GM13976 (cell line): ENCODE results near the gene PSTPIP1.

ENCODE experiments used
- DNase-seq: peaks from one replicate; pipeline ENCODE4 v3.0.0; 2012; ENCODE audit warnings: low spot score
- in situ Hi-C: fragments of 300-500 bp; cut with MboI; formaldehyde crosslinking; loops from one replicate; pipeline ENCODE4 v1.12.0; 2022; ENCODE audit warnings: low sequenced_read_pairs, mixed read lengths, inconsistent platforms; ENCODE audit not compliant: unreplicated experiment
- TF ChIP-seq, protein P1 (sequence below): IDR thresholded peaks from 2 replicates; pipeline ENCODE4 v1.5.1; 2012; ENCODE audit warnings: borderline replicate concordance, mild to moderate bottlenecking; ENCODE audit not compliant: insufficient read depth; ENCODE audit errors: extremely low read depth, missing control alignments, control extremely low read depth

PSTPIP1 gene

DNA sequence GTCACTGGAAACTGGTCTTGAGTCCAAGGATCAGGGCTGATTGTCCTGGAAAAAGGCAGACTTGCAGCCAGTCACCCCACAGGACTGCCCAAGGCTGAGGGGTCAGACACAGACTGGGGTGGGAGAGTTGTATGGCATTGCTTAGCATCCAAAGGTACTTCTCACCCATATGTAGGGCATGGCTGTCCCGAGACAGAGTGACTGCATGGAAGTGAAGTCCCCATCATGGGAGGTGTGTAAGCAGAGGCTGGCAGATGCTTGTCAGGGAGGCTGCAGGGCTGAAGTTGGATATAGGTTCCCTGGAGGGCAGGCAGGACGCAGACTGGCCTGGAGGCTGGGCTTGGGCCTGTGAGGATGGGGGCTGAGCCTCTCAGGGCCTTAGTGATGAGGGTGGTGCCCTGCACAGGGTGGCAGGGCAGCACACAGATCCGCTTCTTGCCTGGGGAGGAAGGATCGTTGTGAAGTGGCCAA lies 31.1 kb downstream of the PSTPIP1 start:
- DNase-seq: no peak
- TF ChIP-seq, protein P1, sequence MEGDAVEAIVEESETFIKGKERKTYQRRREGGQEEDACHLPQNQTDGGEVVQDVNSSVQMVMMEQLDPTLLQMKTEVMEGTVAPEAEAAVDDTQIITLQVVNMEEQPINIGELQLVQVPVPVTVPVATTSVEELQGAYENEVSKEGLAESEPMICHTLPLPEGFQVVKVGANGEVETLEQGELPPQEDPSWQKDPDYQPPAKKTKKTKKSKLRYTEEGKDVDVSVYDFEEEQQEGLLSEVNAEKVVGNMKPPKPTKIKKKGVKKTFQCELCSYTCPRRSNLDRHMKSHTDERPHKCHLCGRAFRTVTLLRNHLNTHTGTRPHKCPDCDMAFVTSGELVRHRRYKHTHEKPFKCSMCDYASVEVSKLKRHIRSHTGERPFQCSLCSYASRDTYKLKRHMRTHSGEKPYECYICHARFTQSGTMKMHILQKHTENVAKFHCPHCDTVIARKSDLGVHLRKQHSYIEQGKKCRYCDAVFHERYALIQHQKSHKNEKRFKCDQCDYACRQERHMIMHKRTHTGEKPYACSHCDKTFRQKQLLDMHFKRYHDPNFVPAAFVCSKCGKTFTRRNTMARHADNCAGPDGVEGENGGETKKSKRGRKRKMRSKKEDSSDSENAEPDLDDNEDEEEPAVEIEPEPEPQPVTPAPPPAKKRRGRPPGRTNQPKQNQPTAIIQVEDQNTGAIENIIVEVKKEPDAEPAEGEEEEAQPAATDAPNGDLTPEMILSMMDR: no peak
- in situ Hi-C loops: no loop called here

GRCh38 chr15:77026501-77027110 lies 31.7 kb downstream of the PSTPIP1 start:
- TF ChIP-seq, protein P1: no peak
- in situ Hi-C loops: no loop called here
- DNase-seq: no peak

DNA sequence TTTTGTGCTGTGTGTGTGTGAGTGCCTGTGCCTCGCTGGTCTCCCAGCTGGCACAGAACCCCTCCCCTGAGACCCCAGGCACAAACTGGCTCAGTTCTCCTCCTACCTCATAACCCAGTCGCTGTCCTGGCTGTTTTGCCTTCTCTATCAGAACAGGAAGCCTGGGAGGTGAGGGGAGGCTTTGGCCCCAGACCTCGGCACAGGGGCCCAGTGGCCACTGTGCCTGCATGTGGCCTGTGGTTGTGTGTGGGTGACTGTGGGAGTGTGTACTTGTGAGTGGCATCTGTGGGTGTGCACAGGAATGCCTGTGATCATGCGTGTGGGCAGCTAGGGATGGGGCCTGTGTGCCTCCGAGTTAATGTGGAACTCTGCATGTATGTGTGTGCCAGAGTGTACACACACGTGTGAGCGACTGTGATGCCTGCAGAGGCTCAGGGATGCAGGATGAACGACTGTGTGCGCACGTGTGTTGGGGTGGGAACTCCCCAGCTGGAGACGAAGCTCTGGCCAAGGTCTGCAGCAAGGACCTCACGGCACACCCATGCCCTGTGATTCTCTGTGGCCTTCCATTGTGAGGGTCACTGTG lies 32.3 kb downstream of the PSTPIP1 start:
- in situ Hi-C loops: no loop called here
- no peak for DNase-seq
- TF ChIP-seq, protein P1: no peak

DNA sequence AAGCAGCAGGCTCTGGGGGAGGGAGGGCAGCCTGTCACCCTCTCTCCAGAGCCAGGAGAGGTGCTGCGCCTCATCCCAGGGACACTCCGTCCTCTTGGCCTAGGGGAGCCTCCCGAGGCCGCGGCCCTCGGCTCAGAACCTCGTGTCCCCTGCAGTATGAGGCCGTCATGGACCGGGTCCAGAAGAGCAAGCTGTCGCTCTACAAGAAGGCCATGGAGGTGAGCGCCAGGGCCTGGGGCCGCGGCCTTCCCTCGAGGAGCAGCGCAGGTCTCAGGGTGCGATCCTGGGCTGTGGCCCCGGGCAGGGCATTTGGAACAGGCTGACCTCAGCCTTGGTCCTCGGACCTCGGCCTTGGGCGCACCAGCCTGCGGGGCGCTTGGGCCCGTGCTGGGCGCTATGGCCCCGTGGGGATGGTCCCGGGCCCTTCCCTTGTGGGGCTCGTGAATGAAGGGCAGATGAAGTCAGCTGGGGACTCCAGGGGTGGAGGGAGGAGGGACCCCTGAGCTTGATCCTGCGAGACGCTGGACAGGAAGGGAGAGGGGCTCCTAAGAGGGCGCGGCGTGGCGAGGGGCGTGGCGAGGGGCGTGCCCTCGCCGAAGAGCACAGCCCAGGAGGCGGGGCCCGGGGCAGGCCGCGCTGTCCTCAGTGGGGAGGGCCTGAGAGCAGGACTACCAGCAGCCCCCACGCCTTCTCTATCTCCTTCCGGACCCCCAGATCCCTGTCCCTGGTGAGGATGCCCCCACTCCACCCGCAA lies 32.9 kb downstream of the PSTPIP1 start:
- in situ Hi-C loops: no loop called here
- TF ChIP-seq, protein P1: no peak
- no peak for DNase-seq

DNA sequence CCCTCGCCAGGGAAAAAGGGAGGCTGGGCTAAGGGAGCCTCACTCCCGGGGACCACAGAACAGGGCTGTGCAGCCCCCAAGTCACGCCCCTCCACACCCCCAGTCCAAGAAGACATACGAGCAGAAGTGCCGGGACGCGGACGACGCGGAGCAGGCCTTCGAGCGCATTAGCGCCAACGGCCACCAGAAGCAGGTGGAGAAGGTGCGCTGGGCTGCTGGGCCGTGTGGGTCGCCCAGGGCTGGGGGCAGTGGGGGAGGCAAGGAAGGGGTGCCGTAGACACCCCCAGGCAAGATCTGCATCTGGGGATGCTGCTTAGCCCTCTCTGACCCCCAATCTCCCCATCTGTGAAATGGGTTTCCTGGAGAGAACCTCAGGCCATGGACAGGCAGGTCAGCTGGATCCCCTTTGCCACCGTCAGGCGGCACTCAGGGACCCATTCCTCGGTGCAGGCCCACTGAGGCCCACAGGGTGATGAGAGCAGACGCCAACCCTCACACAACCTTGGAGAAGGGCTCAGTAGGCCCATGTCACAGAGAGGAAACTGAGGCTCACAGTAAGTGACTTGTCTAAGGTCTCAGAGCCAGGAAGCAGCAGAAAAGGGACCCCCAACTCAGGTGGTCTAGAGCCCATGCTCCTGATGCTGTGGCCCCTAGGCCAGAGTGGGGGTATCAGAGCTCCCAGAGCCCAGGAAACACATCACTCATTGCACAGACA lies 33.7 kb downstream of the PSTPIP1 start:
- in situ Hi-C loops: no loop called here
- TF ChIP-seq, protein P1: no peak
- no peak for DNase-seq
